Kidney (tissue), 14 donors: Measurements from ENCODE around the gene CDK8. TPM values are rescaled to one million over a fixed set of nuclear protein-coding genes. Genes with fewer than 3 reads are reported as not detected.

Experiments
- DNase-seq, 5 donors: peaks; one replicate each; pipeline ENCODE4 v3.0.0-alpha.2; 2013 to 2020
- FAIRE-seq: peaks from 2 replicates; lab custom pipeline; 2012; peaks lifted over from hg19 to GRCh38; lab: Jason Lieb, UNC
- H3K27ac ChIP-seq, 2 donors: one replicate each; pipeline ENCODE4 v1.7.0; 2013; ENCODE audit warnings: low read depth in 2 of 2, low read length in 2 of 2, inconsistent platforms in 1 of 2
- H3K27me3 ChIP-seq: one replicate; pipeline ENCODE4 v1.7.1; 2013; ENCODE audit warnings: low read length, inconsistent platforms; ENCODE audit not compliant: control insufficient read depth, insufficient read depth
- H3K36me3 ChIP-seq, 3 donors: one replicate each; pipeline versions ENCODE4 v1.7.0 to v1.7.1; 2013; ENCODE audit warnings: low read length in 3 of 3, control low read depth in 1 of 3, inconsistent platforms in 1 of 3; ENCODE audit not compliant: insufficient read depth in 3 of 3, control insufficient read depth in 2 of 3
- H3K4me1 ChIP-seq, 3 donors: one replicate each; pipeline versions ENCODE4 v1.7.0 to v1.7.1; 2013; ENCODE audit warnings: low read length in 3 of 3, inconsistent platforms in 1 of 3, low read depth in 1 of 3; ENCODE audit not compliant: control insufficient read depth in 2 of 3, insufficient read depth in 2 of 3
- H3K4me3 ChIP-seq, 3 donors: one replicate each; pipeline versions ENCODE4 v1.7.0 to v1.8.1; 2013; ENCODE audit warnings: low read length in 3 of 3, control low read depth in 1 of 3, inconsistent platforms in 1 of 3
- H3K9ac ChIP-seq, 3 donors: one replicate each; pipeline versions ENCODE4 v1.7.0 to v1.7.1; 2013; ENCODE audit warnings: low read length in 3 of 3, control low read depth in 1 of 3, inconsistent platforms in 1 of 3
- H3K9me3 ChIP-seq, 3 donors: one replicate each; pipeline versions ENCODE4 v1.7.0 to v1.7.1; 2013; ENCODE audit warnings: low read length in 3 of 3, control low read depth in 1 of 3, inconsistent platforms in 1 of 3; ENCODE audit not compliant: control insufficient read depth in 2 of 3, insufficient read depth in 1 of 3
- CTCF ChIP-seq: IDR thresholded peaks from 3 replicates; pipeline ENCODE4 v1.5.1; 2012; ENCODE audit warnings: mild to moderate bottlenecking, moderate library complexity, borderline replicate concordance; ENCODE audit not compliant: insufficient read depth; ENCODE audit errors: extremely low read depth
- intact Hi-C: fragments of 100-400 bp; cut with DNase I; formaldehyde crosslinking; loops from one replicate; pipeline ENCODE4 v1.11.1; 2022
- polyA plus RNA-seq: library from polyadenylated mRNA; stranded (reverse); fragments of 350-450 nt; fragmentation: Illumina TruSeq; extraction: RNeasy Lipid Tissue Mini Kit (QIAGEN cat#74804); gene quantifications from one replicate; pipeline ENCODE4 v1.2.3, GENCODE V29; 2014; ENCODE audit warnings: low read depth, low replicate concordance; ENCODE audit not compliant: insufficient read depth
- total RNA-seq: library from RNA; stranded (reverse); fragmentation: NEBNext Ultra II Directional; extraction: Animal tissue kit (Norgen Biotek cat#: 25700); gene quantifications from one replicate; pipeline ENCODE4 v1.2.1, GENCODE V29; 2021
- donor health status: control.
- donor health status: control.
- donor health status: control.
- donor health status: control.
- donor health status: control.
- donor health status: DM: yes; HTN: yes; CAD: no.
- donor health status: Normal renal cell carcinoma (clear cell type).

The CDK8 gene
- total and polyA plus RNA-seq, 2 donors from 2014 or later: 10.4 to 11.2 TPM

GRCh38 chr13:26440111-26440510, 186.2 kb downstream of the CDK8 start:
- H3K27ac ChIP-seq: no peak overlapping the region
- DNase-seq: no peak
- no peaks in the 10 kb centered on the region for H3K27me3 ChIP-seq
- H3K9ac ChIP-seq: no peak overlapping the region
- no peaks in the 10 kb centered on the region for H3K36me3 ChIP-seq
- TF ChIP-seq CTCF: no peak
- intact Hi-C loops: no loop called here
- no peak for FAIRE-seq
- H3K4me1 ChIP-seq: no peaks in the 10 kb centered on the region
- H3K9me3 ChIP-seq: peaks cover 0 to 27% (median 9%) of the 10 kb centered on the region in 3 donors
- no peak overlapping the region for H3K4me3 ChIP-seq

GRCh38 chr13:26441476-26441875, 187.5 kb downstream of the CDK8 start:
- Histone ChIP-seq H3K36me3 (no peaks in the 10 kb centered on the region), H3K27ac (no peak overlapping the region), H3K9me3 (peaks cover 0 to 19% (median 6%) of the 10 kb centered on the region in 3 donors), H3K4me3 (no peak overlapping the region), H3K9ac (no peak overlapping the region), H3K27me3 (no peaks in the 10 kb centered on the region), H3K4me1 (no peaks in the 10 kb centered on the region)
- FAIRE-seq: no peak
- DNase-seq: no peak
- no peak for TF ChIP-seq CTCF
- intact Hi-C loops: no loop called here

GRCh38 chr13:26442541-26442940, 188.6 kb downstream of the CDK8 start:
- H3K27ac ChIP-seq: no peak overlapping the region
- H3K27me3 ChIP-seq: no peaks in the 10 kb centered on the region
- H3K4me3 ChIP-seq: no peak overlapping the region
- intact Hi-C loops: no loop called here
- no peak for TF ChIP-seq CTCF
- FAIRE-seq (no peak), DNase-seq (no peak)
- H3K9ac ChIP-seq: no peak overlapping the region
- H3K9me3 ChIP-seq: peaks cover 0 to 8% (median 0%) of the 10 kb centered on the region in 3 donors
- no peaks in the 10 kb centered on the region for H3K36me3 ChIP-seq
- H3K4me1 ChIP-seq: no peaks in the 10 kb centered on the region

- H3K9ac ChIP-seq: no peak overlapping the region
- H3K36me3 ChIP-seq: no peaks in the 10 kb centered on the region
- no peak overlapping the region for H3K4me3 ChIP-seq
- no peak for TF ChIP-seq CTCF
- intact Hi-C loops: no loop called here
- H3K27ac ChIP-seq: no peak overlapping the region
- H3K9me3 ChIP-seq: no peaks in the 10 kb centered on the region
- H3K27me3 ChIP-seq: no peaks in the 10 kb centered on the region
- peak in 1 of 5 donors; percentile 3 for DNase-seq
- H3K4me1 ChIP-seq: no peaks in the 10 kb centered on the region
- no peak for FAIRE-seq
Measured at GRCh38 chr13:26445092-26445491, 191.2 kb downstream of the CDK8 start.
